Osteocyte (in vitro differentiated cells): ENCODE measurements around the gene ECHS1. TPM values are rescaled to one million over a fixed set of nuclear protein-coding genes. Genes with fewer than 3 reads are reported as not detected.

ENCODE experiments used
- DNase-seq: peaks from one replicate; pipeline ENCODE4 v3.0.0; 2021; ENCODE audit warnings: mixed read lengths; ENCODE audit not compliant: unreplicated experiment; ENCODE audit errors: extremely low spot score
- H3K27ac Mint-ChIP-seq: one replicate; pipeline ENCODE4 v1.8.0; 2021; ENCODE audit warnings: mild to moderate bottlenecking, mixed read lengths; ENCODE audit not compliant: unreplicated experiment
- H3K27me3 Mint-ChIP-seq: one replicate; pipeline ENCODE4 v1.8.0; 2021; ENCODE audit warnings: mixed read lengths; ENCODE audit not compliant: unreplicated experiment
- H3K36me3 Mint-ChIP-seq: one replicate; pipeline ENCODE4 v1.8.0; 2021; ENCODE audit warnings: mixed read lengths; ENCODE audit not compliant: unreplicated experiment
- H3K4me1 Mint-ChIP-seq: one replicate; pipeline ENCODE4 v1.8.0; 2021; ENCODE audit warnings: mixed read lengths; ENCODE audit not compliant: unreplicated experiment
- H3K4me3 Mint-ChIP-seq: one replicate; pipeline ENCODE4 v1.8.0; 2021; ENCODE audit warnings: mild to moderate bottlenecking, moderate library complexity, mixed read lengths; ENCODE audit not compliant: unreplicated experiment
- H3K9me3 Mint-ChIP-seq: one replicate; pipeline ENCODE4 v1.8.0; 2021; ENCODE audit warnings: mixed read lengths; ENCODE audit not compliant: unreplicated experiment
- CTCF ChIP-seq: fragments of 200-600 bp; sonication (generic); IDR thresholded peaks from 2 replicates; pipeline ENCODE4 v1.5.0; 2021; ENCODE audit warnings: antibody characterized with exemption, mild to moderate bottlenecking, moderate library complexity
- microRNA-seq: library from miRNA; unstranded; fragments of <30 nt; microRNA quantifications from one replicate; pipeline ENCODE4 v1.1.0, GENCODE V29; 2020; ENCODE audit not compliant: unreplicated experiment
- total RNA-seq: library from RNA; stranded (reverse); gene quantifications from 2 replicates; pipeline ENCODE4 v1.2.1, GENCODE V29; 2021

ECHS1 gene
- total RNA-seq, 1 donor from 2014 or later, result 65.1 TPM

GRCh38 chr10:133313192-133313591 lies 60.0 kb downstream of the ECHS1 start:
- no peaks in the 10 kb centered on the region for H3K9me3 Mint-ChIP-seq
- no peak overlapping the region for H3K4me3 Mint-ChIP-seq
- no peaks in the 10 kb centered on the region for H3K27me3 Mint-ChIP-seq
- H3K36me3 Mint-ChIP-seq, result peaks cover 10% of the 10 kb centered on the region
- H3K4me1 Mint-ChIP-seq, result no peaks in the 10 kb centered on the region
- H3K27ac Mint-ChIP-seq, result no peak overlapping the region
- no peak for DNase-seq
- no peak for TF ChIP-seq CTCF

- H3K9me3 Mint-ChIP-seq, result no peaks in the 10 kb centered on the region
- no peaks in the 10 kb centered on the region for H3K27me3 Mint-ChIP-seq
- no peak overlapping the region for H3K27ac Mint-ChIP-seq
- TF ChIP-seq CTCF, result no peak
- peaks cover 3% of the 10 kb centered on the region for H3K4me1 Mint-ChIP-seq
- H3K36me3 Mint-ChIP-seq, result peaks cover 10% of the 10 kb centered on the region
- no peak for DNase-seq
- H3K4me3 Mint-ChIP-seq, result no peak overlapping the region
Measured at GRCh38 chr10:133312769-133313145, 60.4 kb downstream of the ECHS1 start.

Small RNAs within 50 kb of the gene (microRNA-seq; reads per million reads assigned to microRNA genes)
- not detected for gene MIR3944

Other genes starting within 250 kb of the ECHS1 start
- not detected in 2 replicates for gene KNDC1, start 213.1 kb downstream of the ECHS1 start, total RNA-seq
- not detected in 2 replicates for gene UTF1, start 143.1 kb downstream of the ECHS1 start, total RNA-seq
- not detected in 2 replicates for gene VENTX, start 135.5 kb downstream of the ECHS1 start, total RNA-seq
- gene ADAM8, start 96.5 kb downstream of the ECHS1 start, total RNA-seq, result 2.9 and 6.0 TPM in 2 replicates
- 67.2 and 75.2 TPM in 2 replicates for gene TUBGCP2, start 64.5 kb downstream of the ECHS1 start, total RNA-seq
- 35.1 and 39.1 TPM in 2 replicates for gene ZNF511, start 64.4 kb downstream of the ECHS1 start, total RNA-seq
- gene CALY, start 36.5 kb downstream of the ECHS1 start, total RNA-seq, result 3.5 TPM in 2 replicates
- not detected in 2 replicates for gene PRAP1, start 26.0 kb downstream of the ECHS1 start, total RNA-seq
- 20.5 and 24.0 TPM in 2 replicates for gene FUOM, start 15.3 kb downstream of the ECHS1 start, total RNA-seq
- 6.5 and 8.7 TPM in 2 replicates for gene PAOX, start 5.9 kb upstream of the ECHS1 start, total RNA-seq
- 57.3 and 65.2 TPM in 2 replicates for gene MTG1, start 20.8 kb upstream of the ECHS1 start, total RNA-seq
- gene SPRN, start 51.3 kb upstream of the ECHS1 start, total RNA-seq, result 2.2 and 2.7 TPM in 2 replicates
- gene SCART1, start 80.6 kb upstream of the ECHS1 start, total RNA-seq, result 3.2 and 4.8 TPM in 2 replicates
- 2.2 and 3.1 TPM in 2 replicates for gene CYP2E1, start 154.0 kb upstream of the ECHS1 start, total RNA-seq
- gene SYCE1, start 192.2 kb upstream of the ECHS1 start, total RNA-seq, result not detected in 2 replicates